Activated T-cell treated with anti-CD3 and anti-CD28 coated beads for 1 hour (primary cell): ENCODE measurements around the gene CCK.

ENCODE experiments used
- DNase-seq: peaks from one replicate; pipeline ENCODE4 v3.0.0-alpha.2; 2020; ENCODE audit warnings: low read depth

CCK gene

DNA sequence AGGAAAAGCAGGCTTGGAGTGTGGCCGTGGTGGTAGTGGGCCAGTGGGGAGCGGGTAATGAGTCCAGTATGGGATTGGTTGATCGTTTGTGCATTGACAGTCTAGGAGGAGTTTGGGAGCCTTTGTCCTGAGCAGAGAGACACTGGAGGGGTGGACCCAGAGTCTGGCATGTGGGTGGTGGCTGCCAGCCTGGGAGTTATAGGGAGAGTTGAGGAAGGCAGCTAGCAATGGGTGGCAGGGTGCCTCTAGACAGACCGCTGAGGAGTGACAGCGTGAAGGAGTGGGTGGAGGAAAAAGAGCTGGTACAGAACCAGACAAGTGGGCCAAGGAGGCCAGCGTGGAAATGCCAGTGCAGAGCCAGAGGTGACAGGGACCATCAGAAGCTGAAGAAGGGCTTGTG lies 1.9 kb upstream of the CCK start:
- no peak for DNase-seq

DNA sequence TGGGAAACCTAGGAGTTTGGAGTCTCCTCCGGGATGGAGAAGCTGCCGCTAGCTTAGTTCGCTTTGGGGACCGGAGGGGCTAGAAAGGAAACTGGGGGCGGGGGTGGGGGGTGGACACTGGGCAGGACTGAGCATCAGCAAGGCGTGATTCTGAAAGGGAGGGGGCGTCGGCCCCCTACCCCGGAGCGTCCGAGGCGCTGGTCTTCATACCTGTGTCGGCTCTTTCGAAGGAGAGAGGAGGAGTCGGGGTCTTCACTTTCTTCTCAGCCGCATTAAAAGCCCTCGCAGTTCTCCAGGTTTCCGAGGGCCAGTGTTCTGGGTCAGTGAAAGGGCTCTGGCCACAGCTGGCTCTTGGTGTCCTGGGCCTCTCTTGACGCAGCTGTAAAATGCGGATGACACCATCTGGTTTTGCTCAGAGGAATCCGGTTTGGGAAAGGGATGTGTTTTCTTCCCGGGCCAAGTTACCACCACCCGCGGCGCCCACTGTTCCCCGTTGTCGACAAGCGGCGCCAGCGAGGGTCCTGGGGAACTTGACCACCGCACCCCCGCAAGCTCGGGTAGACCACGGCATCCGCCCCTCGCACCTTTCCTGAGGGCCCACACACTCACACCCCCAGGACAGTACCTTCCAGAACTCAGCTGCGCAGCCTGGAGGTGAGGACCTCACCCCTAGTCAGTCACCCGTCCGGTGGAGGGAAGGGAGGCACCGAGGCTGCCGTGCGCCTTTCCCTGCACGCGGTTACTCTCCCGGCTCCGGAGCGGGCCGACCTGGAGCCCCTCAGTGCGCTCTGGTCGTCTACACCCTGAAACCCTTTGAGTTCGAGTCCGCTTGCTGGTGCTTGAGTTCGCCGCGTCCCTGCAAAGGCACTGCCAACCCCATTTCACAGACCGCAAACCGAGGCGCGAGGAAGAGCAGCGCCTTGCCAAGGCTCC lies 660 bp downstream of the CCK start:
- DNase-seq = no peak

DNA sequence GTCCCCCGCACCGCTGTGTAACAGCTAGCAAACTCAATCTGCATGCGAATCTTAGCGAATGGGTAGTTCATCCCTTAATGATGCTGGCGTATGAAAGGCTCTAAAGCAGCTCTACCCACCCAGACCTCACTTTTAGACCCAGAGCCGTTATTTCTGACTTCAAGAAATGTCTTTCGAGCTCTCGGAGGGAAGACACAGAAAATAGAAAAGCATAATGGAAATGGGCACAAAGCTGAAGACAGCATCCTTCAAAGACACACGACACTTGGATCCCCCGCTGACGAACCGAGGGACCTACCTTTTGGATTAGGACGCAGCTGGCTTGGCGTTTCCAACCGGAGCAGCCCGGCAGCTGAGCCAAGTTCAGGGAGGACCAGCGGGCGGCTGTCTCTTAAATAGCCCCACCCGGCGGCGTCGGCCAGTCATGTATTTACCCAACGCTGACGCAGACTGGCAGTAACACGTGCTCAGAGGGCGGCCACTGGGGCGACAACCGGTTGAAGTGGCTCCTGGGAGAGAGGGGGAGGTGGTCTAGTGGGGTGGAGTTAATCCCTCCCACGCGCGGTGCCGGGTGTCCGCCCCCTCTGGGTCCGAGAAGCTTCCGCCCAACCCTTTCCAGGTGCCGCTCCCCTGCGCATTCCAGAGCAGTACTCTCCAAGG lies 1.5 kb downstream of the CCK start:
- DNase-seq = no peak

DNA sequence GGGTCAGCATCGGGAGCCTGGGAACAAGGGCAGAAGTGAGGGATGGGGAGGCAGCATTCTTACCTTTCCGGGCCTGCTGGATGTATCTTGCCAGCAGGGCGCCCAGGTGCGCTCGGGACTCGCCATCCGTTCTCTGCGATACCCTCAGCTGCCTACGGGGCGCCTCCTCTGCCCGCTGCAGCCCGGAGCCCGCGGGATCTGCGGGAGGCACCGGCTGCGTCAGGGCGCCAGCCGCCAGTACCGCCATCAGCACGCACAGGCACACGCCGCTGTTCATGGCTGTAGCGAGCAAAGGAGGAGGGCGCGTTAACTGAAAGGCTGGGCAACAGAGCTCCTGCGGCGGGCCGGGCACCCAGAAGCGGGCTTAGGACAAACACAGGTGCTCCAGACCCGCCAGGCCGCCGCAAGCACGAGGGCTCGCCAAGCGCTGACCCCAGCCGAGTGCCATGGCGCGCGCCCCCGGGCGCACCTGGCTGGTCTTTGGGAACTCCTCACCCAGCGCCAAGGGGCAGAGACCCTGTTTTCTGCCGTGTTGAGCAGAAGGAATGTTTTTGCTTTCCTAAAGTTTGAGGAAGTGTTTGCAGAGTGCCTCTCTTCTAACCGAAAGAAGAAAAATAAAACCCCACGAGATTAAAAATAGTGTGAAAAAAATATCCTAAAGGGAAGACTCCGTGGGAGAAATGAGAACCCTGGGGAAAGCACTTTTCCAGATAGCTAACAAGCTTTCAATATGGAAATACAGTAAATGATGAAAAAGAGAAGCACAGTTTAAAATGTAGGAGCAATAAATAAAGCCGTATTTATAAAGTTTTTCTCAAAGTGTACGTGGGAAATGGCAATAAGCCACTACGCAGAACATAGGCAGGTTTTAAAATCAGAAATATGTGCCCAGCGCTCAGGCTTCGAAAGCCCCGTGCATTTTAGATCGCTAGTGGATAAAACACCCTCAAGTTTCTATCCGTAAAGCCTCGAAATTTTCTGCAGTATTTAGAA lies 2.3 kb downstream of the CCK start:
- DNase-seq = no peak

DNA sequence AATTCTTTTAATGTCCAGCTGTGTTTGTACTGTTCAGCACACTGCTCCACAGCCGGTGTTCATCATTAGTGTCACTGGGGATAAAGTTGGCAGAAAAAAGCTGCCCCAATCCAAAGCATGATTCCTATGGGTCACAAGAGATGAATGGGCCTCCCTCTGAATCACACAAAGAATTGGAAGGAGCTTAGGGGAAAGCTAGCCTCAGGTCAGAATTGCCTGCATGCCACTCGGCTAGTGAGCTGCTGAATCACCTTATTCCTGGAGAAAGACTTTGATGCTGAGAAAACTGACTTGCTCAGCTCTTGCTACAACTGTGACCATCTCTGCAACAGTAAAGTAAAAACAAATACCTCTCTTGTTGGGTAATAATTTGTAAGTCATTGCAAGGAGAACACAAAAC lies 3.5 kb downstream of the CCK start:
- DNase-seq = no peak

DNA sequence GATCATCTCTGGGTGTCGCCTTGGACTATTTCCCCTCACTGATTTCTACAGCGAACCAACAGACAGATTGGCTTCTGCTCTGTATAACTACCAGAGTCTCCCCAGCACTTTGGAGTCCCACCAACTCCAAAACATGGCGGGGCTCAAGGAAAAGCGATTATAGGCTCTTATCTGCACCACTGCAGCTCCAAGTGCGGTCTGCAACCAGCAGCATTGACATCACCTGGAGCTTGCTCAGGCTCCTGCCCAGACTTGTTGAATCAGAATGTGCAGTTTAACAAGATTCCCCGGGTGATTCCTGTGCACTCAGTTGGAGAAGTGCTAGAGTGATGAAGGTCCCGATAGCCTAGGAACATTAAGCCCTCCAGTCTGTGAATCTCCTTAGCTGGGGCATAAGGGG lies 9.0 kb downstream of the CCK start:
- no peak for DNase-seq

DNA sequence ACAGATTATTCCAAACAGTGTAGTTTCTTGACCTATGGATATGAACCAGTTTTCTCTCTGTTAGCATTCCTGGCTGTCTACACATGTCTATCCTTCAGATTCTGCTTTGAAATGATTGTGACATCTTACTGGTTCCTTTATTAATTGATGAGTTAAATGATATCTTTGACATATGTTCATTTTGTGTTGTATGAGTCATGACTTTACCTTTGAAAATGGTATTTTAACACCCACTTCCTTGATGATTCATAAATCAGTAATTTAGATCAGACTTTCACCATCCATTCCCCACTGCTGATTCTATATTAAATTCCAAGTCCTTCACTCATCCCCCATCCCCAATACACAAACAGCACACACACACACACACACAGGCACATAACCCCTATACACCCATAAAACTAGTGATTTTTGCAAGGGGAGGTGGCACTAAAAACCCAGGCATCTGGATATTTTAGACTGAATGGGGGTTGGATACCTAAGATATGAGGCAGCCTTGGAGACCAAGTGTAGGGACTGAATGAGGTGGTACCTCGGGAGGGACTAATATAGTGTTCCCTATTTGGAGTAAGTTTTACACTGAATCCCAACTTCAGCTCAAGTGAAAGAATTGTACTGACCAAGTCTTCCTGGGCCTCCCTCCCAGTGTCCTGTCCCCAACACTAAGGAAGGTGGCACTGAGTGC lies 9.7 kb downstream of the CCK start:
- DNase-seq = no peak

DNA sequence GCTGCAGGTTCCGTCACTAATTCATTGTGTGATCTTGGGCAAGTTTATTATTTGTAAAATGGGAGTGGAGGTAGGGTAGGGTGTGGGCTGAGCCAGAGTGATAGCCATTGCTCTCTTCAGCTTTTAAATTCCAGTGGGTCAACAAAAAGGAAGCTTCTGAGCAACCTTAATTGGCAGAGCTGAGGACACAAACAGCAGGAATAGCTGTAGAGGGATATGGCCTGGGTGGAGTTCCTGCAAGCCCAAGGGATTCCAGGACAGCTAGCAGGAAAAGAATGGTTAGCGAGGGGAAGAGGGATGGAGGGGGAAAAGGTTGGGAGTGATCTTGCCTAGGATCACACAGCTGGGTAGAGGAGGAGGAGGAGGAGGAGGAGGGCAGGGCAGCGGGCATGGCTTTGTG lies 11.4 kb downstream of the CCK start:
- DNase-seq = no peak

DNA sequence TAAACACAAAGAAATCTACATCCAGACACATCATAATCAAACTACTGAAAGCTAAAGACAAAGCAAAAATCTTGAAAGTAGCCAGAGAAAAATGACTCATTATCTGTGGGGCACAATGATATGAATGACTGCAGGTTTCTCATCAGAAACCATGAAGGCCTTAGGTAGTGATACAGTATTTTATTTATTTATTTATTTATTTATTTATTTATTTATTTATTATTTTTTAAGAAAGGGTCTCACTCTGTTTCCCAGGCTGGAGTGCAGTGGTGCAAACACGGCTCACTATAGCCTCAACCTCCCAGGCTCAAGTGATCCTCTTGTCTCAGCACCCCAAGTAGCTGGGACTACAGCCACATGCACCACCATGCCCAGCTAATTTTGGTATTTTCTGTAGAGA lies 15.2 kb downstream of the CCK start:
- DNase-seq = no peak

DNA sequence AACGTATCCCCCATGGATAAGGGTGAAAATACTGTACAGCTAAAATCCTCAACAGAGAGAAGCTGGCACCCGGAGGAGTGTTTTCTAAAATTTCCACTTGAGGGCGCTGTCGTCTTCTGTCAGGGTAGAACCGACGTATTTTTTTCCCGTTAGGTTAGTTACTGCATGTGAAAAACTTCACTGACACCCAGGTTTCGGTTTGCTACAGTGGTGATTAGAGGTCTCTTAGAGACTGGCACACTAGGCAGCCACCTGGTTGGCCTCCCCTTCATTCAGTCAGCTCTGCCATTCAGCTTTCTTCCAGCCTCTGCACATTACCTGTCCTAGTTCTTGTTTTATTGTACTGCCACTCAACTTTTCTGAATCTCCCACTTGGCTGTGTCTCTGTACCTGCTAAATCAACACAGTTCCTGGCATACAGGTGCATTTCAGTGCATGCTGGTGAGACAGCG lies 18.4 kb downstream of the CCK start:
- peak; percentile 41 for DNase-seq

DNA sequence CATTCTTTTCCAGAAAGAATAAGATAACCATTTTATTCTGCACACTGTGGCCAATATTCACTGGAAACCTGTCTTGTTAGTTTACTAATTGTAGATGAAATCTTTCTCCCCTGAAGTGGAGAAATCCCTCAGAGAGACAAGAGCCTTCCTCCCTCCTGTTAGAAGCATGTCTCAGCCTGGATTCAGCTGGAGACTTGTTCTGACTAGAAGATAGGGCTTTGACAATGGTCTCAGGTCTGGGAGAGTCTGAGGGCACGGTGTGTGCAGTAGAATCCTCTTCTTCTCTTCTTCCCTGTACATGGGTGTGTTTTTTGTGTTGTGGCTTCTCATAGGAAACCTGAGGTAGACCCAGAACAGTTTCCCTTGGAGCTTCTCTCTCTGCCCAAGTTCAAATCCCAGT lies 19.9 kb downstream of the CCK start:
- DNase-seq = no peak

DNA sequence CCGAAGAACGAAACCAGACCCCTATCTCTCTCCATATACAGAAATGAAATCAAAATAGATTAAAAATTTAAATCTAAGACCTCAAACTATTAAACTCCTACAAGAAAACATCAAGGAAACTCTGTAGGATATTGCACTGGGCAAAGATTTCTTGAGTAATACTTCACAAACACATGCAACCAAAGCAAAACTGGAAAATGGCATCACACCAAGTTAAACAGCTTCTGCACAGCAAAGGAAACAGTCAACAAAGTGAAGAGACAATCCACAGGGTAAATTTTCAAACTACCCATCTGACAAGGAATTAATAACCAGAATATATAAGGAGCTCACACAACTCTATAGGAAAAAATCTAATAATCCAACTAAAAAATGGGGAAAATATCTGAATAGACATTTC lies 29.4 kb downstream of the CCK start:
- no peak for DNase-seq

DNA sequence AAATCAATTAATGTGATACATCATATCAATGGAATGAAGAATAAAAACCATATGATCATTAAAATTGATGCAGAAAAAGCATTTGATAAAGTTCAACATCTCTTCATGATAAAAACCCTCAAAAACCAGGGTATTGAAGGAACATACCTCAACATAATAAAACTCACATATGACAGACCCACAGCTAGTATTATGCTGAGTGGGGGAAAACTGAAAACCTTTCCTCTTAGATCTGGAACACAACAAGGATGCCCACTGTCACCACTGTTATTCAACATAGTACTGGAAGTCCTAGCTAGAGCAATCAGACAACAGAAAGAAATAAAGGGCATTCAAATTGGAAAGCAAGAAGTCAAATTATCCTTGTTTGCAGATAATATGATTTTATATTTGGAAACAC lies 30.5 kb downstream of the CCK start:
- no peak for DNase-seq

DNA sequence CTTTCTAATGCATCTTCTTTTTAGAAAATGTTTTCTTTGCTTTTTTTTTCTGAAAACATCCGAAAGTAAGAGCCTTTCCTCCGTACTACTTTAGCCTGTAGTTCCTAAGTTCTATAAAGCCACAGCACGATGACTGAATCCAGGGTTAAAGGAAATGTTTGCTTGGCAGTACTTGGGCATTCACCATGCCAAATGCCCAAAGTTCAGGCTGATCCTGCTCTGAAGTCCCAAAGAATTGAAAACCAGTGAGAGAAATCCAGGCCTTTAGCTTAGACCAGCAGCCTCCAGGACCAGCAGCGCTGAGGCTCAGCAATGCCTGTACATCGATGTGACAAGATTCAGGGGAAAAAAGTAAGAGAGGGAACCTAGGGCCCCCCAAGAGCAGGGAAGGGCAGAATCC lies 35.1 kb downstream of the CCK start:
- no peak for DNase-seq

DNA sequence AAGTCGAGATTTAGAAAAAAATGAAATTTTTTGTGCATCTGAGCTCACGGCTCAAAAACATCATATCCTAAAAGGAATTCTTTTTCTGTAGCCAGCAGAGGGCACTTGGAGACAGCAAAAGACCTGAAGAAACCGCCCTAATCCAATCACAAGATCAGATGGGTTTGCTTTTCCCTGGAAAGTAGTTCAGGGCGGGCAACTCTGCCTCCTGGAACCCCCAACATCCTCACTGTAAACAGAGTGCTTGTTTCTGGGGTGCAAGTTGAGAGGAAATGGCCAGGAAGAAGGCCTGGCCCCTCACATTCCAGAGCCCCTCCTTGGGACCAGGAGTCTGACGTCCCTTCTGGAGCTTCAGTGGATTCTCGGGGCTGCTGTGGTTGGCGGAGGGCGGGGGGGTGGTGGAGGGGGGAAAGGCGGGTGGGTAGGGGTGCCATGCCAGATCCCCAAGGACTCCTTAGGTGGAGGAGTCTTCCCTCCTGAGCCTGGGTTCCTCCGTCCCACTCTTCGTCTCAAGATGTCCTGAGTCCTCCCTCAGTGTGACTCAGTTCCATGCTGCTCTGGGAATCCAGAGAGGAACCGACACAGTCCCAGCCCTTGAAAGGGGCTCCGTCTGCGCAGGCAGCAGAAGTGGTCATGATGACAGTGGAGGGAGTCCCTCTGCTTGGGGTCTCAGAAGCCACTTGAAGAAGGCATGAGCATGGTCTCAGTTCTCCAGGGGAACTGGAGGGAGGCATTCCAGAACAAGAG lies 35.9 kb downstream of the CCK start:
- DNase-seq = no peak

DNA sequence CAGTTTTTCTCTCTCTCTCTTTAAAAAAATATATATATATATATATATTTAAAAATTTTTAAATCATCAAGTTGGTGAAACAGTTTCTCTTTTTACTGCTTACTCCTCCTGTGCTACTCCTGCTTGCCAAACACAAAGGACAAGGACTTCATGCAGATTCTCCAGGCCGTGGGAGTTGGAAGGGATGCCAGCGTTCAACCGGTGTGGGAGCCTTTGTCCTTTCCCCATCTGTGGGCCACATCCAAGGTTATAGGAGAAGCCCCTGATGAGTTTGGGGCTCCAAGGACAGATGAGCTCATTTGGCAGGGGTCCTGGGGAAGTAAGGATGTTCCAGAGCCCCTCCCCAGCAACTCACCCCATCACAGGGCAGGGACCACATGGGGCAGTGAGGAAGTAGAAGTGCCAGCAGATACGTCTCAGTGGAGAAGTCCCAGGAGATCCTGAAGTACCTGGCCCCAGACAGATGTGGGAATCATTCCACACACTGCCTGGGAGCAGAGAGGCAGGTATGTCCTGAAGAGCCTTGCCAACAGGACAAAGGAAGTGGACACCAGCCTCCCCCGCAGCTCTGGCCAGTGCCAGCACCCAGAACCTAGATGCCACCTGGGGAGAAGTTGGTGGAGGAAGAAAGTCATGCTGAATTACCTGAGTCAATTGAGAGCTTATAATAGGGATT lies 36.6 kb downstream of the CCK start:
- DNase-seq = no peak

DNA sequence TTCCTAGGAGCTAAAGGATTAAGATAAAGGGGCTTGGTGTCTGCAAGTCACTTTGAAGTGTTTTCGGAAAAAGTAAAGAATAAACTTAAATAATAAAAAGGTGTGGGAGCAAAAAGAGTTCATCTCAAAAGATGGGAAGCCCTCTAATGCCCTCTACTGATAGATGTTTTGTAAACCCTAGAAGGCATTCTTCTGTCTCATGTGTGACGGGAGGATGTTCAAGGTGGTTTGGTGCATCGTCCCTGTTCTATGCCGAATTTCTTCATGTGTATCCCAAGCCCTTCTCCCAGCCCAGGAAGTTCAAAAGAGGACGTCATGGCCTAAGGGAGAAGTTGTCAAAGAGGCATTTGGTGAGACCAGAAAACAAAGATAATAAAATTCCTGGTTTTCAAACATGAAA lies 37.2 kb downstream of the CCK start:
- no peak for DNase-seq

DNA sequence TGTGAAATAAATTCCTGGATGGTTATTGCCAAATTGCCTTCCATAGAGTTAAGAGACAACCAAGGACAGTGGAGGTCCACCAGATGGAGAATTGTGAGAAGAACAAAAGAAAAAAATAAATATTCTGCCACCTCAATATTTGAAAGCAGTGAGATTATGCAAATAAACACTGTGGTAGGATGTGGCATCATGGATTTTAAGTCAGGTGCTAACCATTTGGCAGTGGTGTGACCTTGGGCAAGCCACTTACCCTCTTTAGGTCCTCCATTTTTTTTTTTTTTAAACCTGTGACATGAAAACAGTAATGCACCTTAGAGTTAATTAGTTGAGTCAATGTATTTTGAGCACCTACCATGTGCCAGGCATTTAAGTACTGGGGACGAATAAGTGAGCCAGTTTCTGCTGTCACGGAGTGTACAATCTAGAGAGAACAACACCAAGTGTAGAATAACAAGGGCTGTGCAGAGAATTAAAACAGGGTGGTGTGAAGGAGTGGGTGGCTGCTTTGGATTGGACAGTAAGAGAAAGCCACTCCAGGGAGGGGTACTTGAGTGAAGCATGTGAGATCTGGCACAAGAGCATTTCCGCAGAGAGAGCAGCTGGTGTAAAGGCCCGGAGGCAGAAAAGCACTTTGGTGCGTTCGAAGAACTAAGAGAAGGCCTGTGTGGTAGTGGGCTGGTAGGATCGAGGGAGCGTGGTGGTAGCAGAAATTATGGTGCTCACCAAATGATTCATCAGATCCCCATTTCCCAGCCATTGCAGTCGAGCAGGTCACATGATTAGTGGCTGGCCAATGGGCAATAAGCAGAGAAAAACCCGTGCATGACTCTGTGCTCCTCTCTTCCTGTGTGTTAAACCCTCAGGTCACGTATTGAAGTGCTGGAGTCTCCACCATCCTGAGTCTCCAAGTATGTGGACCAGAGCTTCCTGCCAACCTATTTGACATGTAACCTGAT lies 39.2 kb downstream of the CCK start:
- DNase-seq = no peak
